HPDE6-E6E7 (cell line): ENCODE results near the gene IL32.
"Not testable (repeated sequence)": the region's sequence is repeated elsewhere in the genome, so short reads cannot be mapped to it uniquely, and the experiment has no call there.

Source experiments
- DNase-seq: peaks from one replicate; pipeline ENCODE4 v3.0.0; 2011; ENCODE audit warnings: missing footprints; ENCODE audit errors: extremely low spot score

Gene IL32

DNA sequence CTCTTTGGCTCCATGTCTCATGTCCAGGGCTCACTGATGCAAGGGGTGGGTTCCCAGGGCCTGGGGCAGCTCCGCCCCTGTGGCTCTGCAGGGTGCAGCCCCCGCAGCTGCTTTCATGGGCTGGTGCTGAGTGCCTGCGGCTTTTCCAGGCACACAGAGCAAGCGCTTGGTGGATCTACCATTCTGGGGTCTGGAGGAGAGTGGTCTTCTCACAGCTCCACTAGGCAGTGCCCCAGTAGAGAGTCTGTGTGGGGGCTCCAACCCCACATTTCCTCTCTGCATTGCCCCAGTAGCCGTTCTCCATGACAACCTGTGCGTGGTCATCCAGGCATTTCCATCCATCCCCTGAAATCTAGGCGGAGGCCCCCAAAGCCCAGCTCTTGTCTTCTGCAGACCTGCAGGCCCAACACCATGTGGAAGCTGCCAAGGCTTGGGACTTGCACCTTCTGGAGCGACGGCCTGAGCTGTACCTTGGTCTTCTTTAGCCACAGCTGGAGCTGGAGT is 5.2 kb downstream of the IL32 start:
- DNase-seq = no peak

DNA sequence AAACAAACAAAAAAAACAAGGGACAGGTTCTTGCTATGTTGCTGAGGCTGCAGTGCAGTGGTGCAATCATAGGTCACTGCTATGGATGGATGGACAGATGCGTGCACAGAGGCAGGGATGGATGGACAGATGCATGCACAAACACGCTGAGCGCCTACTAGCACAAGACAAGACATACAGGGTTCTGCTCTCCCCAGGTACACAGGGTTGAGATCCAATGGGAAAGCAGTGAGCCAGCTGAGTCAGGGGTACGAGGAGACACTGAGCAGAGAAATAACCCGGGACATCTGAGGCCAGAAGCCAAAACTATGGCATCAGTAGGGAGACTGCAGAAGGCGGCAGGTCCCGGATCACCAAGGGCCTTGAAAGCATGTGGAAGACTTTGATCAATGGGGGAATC is 6.2 kb downstream of the IL32 start:
- no peak for DNase-seq

DNA sequence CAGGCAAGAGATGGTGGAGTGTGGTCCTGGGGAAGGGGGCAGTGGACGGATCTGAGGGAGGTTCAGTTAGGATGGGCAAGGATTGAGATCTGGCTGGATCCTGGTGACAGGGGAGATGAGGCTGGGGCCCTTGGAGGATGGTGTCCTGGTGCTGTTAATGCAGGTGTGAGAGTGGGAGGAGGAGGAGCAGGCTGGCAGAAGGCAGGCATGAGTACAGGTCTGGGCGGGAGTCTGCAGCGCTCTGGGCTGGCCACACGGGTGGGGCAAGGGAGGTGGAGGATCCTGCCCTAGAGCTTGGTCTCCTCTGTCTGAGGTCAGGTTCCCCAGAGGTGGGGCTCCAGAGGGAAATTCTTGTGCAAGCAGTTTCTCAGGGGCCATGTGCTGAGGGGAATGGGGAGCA is 6.7 kb downstream of the IL32 start:
- DNase-seq = not testable (repeated sequence)

DNA sequence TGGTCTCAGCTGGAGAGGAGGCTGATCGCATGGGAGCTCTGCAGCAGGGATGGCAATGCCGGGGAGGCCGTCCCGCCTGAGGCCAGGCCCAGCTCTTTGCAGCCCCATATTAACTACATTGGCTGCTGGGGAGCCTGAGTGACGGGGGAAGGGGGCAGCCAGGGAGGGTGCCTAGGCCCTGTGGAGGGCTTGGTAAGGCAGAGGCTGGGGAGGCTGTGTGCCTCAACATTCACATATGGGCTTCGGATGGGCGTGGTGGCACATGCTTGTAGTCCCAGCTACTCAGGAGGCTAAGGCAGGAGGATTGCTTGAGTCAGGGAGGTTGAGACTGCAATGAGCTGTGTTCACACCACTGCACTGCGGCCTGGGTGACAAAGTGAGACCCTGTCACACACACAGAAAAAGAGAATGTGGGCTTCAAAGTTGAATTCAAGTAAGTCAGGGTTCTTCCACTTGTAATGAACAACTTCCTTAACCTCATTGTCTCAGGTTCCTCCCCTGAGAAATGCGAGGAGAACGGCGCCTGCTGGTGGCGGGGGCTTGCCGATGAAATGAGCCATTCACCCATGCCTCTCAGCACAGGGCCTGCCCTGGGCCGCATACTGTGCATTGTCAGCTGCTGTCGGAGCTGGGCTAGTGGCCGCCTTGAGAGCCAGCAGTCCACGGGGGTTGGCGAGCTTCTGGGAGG is 7.3 kb downstream of the IL32 start:
- not testable (repeated sequence) for DNase-seq

DNA sequence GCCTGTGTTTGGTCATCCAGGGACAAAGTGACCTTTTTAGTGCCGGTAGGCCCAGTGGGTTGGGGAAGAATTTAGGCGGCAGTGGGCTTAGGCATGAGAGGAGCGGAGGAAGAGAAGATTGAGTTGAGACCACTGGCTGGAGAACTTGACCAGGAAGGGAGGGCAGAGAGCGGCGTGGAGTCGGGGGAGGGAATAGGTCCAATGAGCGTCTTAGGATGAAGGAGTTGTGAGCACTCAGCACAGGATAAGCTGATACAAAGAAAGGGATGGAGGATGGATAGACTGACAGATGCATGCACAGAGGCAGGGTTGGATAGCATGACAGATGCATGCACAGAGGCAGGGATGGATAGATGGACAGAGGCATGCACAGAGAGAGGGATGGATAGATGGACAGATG is 8.0 kb downstream of the IL32 start:
- DNase-seq = no peak

DNA sequence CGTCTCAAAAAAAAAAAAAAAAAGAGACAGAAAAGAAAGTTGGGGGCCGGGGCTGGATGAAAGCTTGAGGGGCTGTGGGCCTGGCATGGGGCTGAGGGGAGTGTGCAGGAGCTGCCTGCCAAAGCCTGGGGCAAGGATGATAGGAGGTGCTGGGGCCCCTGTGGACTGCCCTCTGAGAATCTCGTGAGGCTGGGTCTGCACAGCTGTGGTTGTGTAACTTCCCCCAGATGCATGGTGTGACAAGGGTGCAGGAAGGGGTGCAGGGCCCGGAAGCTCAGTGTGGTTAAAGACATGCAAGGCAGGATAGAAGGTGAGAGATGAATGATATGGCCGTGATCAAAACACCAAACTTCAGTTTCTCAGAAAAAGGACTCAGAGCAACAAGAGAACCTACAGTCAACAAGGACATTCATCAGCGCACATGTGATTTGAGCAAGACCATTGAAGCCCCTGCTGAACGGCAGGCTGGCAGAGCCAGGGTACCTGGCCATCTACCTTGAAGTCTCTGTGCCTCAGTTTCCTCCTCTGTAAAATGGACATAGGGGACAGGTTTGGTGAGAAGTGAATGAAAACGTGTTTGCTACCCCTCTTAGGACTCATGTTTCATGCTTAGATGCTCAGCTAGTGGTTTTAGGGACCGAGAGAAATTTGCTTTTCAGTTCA is 9.6 kb downstream of the IL32 start:
- DNase-seq = no peak

DNA sequence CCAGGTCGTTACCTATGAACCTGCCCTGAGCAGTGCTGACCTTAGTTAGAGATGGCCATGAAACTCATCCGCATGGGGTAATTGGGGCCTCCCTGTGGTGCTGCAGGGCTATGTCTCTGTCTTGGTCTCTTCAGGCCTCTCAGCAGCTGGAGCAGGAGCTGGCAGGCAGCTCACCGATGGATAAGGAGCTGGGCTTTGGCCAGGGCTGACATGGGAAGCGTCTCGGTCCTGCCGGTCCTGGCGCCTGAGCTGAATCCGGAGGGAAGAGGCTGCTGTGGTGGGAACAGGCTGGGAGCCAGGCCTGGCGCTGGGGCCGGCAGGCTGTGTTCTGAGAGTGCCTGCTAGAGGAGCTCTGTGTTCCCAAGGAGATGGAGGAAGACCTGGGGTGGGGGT is 10.1 kb downstream of the IL32 start:
- no peak for DNase-seq

DNA sequence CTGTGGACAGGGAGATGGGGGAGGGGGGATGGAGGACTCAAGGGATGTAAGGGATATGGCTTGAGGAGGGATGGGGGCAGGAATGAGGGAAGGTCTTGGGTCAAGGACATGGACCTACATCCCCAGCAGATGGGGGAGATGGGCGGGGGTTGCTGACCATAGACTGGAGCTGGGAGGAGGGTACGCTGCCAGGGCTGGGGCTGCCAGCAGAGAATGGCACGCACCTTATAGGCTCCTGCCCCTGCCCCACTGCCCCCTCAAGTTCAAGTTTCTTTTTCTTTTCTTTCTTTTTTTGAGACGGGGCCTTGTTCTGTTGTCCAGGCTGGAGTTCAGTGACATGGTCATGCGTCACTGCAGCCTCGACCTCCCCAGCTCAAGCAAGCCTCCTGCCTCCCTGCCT is 10.5 kb downstream of the IL32 start:
- DNase-seq = not testable (repeated sequence)

DNA sequence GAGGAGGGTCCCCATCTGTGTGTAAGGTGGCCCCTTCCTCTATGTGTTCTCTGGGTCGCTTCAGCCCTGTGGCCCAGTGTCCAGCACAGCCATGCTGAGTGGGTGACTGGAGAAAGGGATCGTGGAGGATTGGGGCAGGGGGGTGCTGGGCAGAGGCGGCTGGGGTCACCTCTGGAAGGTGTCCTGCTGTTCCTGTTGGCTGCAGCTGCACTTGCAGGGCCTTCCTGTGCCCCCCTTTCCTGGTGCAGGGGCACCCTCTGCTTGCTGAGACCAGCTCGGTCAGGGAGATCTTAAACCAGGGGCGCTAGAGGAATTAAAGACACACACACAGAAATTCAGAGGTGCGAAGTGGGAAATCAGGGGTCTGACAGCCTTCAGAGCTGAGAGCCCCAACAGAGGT is 11.1 kb downstream of the IL32 start:
- no peak for DNase-seq

DNA sequence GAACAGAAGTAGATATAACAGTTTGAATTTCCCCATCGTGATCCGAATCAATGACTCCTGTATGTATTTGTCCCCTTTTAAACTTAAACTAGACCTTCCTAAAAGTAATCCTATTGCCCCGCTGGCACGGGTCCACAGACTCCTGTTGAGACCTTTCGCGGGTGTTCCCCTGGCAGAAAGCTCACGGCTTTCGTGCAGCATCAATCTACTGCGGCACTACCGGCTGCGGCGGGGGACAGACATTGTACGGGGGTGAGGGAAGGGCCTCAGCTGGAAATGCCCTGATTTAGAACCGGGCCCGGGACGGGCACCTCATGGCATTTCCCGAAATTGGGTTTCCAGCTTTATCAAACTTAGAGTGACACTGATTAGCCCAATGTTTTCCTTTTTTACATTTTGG is 14.6 kb downstream of the IL32 start:
- DNase-seq = no peak

DNA sequence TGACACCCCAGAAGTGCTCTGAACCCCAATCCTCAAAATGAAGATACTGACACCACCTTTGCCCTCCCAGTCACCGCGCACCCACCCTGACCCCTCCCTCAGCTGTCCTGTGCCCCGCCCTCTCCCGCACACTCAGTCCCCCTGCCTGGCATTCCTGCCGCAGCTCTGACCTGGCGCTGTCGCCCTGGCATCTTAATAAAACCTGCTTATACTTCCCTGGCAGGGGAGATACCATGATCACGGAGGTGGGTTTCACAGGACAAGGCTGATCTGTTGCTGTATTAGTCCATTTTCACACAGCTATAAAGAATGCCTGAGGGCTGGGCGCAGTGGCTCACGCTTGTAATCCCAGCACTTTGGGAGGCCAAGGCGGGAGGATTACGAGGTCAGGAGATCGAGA is 16.5 kb downstream of the IL32 start:
- not testable (repeated sequence) for DNase-seq

DNA sequence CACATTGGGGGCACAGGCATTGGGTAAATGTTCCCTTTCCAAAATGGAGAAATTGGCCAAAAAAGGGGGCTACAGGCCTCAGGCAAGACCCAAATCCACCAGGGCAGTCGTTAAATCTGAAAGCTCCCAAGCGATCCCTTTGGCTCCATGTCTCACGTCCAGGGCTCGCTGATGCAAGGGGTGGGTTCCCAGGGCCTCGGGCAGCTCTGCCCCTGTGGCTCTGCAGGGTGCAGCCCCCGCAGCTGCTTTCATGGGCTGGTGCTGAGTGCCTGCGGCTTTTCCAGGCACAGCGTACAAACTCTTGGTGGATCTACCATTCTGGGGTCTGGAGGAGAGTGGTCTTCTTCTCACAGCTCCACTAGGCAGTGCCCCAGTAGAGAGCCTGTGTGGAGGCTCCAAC is 18.0 kb downstream of the IL32 start:
- not testable (repeated sequence) for DNase-seq

DNA sequence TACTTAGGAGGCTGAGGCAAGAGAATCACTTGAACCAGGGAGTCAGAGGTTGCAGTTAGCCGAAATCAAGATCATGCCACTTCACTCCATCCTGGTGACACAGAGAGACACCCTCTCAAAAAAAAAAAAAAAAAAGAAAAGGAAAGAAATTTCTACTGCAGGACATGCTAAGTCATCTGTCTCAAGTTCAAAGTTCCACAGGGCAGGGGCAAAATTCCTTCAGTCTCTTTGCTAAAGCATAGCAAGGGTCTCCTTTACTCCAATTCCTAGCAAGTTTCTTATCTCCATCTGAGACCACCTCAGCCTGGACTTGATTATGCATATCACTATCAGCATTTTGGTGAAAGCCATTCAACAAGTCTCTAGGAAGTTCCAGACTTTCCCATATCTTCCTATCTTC is 19.1 kb downstream of the IL32 start:
- DNase-seq = no peak

DNA sequence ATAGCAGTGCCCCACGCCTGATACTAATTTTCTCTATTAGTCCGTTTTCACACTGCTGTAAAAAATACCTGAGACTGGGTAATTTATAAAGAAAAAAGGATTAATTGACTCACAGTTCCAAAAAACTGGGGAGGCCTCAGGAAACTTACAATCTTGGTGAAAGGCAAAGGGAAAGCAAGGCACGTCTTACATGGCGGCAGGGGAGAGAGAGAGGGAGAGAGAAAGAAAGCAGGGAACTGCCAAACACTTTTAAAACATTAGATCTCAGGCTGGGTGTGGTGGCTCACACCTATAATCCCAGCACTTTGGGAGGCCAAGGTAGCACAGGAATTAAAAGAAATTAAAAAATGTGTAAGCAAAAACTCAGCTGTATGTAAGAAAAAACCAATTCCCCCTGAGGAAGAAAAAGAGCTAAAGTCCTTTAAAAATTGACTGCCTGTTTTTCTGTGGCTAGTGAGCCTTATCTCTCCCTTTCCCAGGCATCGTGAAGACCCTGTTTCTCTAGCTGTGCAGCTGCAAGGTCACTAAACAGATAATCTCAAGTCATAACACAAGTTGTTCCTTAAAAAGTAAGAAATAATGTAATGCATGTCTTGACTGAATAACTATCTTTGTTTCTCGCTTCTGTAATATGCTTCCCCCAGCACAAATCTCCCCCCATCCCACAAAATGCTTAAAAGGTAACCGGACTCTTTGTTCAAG is 19.7 kb downstream of the IL32 start:
- no peak for DNase-seq

DNA sequence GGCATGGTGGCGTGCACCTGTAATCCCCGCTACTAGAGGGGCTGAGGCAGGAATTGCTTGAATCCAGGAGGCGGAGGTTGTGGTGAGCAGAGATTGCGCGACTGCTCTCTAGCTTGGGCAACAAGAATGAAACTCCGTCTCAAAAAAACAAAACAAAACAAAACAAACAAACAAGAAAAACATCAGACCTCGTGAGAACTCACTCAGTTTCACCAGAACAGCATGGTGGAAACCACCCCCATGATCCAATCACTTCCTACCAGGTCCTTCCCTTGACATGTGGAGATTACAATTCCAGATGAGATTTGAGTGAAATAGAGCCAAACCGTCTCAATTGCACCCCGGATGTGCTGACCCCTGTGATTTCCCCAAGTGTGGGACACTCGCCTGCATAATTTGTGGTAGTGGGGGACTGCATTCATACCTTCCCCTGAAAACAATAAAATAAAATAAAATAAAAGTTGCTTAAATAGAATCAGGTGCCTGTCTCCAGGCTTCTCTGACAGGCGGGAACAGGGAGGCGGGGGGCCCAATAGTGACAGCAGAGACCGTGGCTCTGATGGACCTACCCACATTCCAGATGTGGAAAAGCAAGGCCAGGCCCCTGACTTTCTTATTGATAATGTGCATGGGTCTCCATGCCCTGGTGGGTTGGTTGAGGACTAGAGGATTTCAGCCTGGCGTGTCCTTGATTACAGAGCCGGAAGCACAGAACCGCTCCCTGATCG is 20.6 kb downstream of the IL32 start:
- no peak for DNase-seq

DNA sequence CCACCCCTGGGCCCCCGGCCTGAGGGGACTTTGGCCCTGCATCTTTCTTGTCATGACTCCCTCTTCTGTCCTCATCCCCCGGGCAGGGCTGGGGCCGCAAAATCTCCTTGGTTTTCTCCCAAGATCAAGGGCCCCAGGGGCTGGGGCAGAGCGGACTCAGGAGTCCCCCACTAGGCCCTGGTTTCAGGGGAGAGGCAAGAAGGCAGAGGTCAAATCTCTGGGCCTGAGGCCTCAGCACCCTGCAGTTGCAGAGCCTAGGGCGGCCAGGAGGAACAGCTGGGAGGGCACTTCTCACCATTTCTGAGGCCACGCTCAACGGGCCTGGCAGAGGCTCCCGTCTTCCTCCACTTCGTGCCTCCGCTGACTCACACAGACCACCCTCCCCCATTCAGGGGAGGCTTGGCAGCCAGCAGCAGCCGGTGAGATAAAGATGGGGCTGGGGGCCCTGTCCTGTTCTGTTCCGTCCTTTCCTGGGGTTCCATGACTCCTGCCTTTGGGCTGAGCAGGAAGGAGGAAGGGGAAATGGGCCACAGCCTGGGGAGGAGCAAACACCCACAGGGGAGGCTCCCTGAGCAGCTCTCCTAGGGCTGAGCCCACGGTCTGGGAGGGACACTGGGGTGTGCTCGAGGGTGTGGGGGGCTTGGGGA is 21.3 kb downstream of the IL32 start:
- no peak for DNase-seq

DNA sequence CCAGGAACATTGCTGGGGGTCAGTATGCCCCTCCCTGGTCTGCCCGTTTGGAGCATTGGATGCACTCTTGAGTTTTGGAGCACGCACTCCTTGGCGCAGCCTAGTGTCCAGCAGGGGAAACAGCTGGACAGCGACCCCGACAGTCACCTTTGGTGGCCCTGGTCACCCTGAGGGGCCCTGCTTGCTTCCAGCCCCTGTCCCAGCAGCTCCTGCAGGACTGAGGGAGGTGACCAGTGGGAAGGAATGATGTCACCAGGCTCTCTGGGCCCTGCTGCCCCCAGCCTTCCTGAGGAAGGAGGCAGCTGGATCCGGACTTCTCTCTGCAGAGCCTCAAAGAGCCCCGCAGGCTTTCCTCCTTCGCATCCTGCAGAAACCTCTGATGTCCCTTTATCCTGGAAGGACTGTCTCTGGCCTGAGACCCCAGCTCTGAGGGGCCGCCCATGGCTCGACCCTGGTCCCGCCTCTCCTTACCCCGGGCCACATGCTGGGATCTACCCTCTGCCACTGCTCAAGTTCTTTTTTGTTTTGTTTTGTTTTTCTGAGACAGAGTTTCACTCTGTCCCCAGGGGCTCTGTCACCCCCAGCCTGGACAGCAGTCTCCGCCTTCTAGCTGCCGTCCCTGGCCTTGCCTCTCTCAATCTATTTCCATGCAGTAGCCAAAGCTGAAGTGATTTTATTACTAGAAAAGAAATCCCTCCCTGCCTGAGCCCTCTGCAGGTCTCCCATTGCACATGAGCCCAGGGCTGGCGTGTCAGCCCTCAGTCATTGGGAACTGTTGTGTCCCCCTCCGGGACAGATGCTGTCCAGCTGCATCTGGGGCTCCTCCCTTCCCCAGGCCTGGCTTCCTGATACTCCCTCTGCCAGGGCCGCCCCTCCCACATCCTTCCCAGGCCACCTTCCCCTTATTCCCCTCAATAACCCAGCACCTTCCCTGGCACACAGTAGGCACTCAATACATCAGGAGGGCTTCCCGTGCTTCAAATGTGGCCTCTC is 22.1 kb downstream of the IL32 start:
- no peak for DNase-seq

DNA sequence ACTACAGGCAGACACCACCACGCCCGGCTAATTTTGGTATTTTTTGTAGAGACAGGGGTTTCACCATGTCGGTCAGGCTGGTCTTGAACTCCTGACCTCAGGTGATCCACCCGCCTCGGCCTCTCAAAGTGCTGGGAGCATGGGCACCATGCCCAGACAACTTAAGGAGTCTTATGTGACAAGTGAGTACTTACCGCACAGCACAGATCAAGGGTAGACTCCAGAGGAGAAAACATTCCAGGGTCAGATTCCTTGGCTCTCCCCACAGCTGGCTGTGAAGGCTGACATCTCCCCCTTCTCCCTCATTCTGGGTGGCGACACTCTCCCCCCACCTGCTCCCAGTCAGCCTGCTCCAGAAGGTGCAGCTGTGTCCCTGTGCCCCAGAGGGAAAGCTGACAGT is 23.0 kb downstream of the IL32 start:
- DNase-seq = no peak

DNA sequence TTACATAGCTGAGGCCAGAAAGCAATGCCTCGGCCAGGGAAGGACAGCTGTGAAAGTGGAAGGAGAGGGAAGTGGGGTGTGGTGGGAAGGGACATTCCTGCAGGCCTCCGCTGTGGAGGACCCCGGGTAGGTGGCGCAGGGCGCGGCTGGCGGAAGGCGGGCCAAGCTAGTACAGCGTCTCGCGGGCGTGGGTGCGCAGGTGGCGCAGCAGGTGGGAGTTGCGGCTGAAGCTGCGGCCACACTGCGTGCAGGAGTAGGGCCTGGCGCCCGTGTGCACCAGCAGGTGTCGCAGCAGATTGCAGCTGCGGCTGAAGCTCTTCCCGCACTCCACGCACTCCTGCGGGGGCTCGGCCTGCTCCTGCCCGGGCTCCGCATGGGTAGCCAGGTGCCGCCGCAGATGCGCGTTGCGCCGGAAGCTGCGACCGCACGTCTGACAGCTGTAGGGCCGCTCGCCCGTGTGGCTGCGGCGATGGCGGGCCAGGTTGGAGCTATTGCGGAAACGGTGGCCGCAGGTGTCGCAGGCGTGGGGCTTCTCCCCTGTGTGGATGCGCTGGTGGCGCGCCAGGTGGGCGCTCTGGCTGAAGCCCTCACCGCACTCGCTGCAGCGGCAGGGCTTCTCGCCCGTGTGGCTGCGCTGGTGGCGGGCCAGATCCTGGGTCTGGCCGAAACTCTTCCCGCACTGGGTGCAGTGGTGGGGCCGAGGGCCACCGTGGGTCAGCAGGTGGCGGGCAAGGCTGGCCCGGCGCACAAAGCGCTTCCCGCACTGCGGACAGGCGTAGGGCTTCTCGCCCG is 23.7 kb downstream of the IL32 start:
- no peak for DNase-seq
